GM12873 (cell line): Measurements from ENCODE around the gene BATF2.

Source experiments
- CTCF ChIP-seq: IDR thresholded peaks from 2 replicates; pipeline ENCODE4 v1.5.1; 2012; ENCODE audit warnings: low read depth, mild to moderate bottlenecking, moderate library complexity, low read length, control low read depth; ENCODE audit not compliant: insufficient read depth; ENCODE audit errors: missing control alignments

The BATF2 gene

GRCh38 chr11:64970731-64971151 lies 26.0 kb downstream of the BATF2 start:
- no peak for TF ChIP-seq CTCF

GRCh38 chr11:64969209-64969608 lies 27.6 kb downstream of the BATF2 start:
- TF ChIP-seq CTCF = no peak

DNA sequence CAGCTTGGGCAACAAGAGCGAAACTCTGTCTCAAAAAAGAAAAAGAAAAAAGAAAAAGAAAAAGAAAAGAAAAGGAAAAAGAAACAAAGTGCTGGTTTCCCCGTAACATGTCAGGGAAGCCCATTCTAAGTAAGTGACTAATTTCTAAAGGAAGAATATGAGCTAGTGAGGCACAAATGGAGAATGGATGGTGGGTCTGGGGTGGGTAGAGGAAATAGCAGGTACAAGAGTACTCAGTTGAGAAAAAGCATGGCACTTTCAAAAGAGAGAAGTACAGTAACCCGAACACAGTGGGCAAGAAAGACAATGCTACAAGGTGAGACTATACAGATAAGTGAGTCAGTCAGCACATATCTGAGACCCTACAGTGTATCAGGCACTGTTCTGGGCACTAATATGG lies 29.4 kb downstream of the BATF2 start:
- no peak for TF ChIP-seq CTCF

GRCh38 chr11:64963072-64963631 lies 33.6 kb downstream of the BATF2 start:
- TF ChIP-seq CTCF = no peak

GRCh38 chr11:64960719-64961118 lies 36.1 kb downstream of the BATF2 start:
- no peak for TF ChIP-seq CTCF

GRCh38 chr11:64959498-64959897 lies 37.3 kb downstream of the BATF2 start:
- TF ChIP-seq CTCF = no peak

- TF ChIP-seq CTCF = no peak
These were observed 42.6 kb downstream of the BATF2 start for GRCh38 chr11:64954201-64954600.
